Activated CD4-positive, alpha-beta T cell treated with anti-CD3 and anti-CD28 coated beads, Interleukin-2, amount 10 ng/mL, durations not matched to agents 7 days and 5 days (primary cell): Measurements from ENCODE around the gene SH3BP5. TPM values are rescaled to one million over a fixed set of nuclear protein-coding genes. Genes with fewer than 3 reads are reported as not detected.

Experiments used
- CTCF ChIA-PET: fragments of 350-600 bp; sonication (Branson Sonifier 250); formaldehyde crosslinking; loops from one replicate; lab custom pipeline; 2021; ENCODE audit warnings: antibody characterized with exemption; lab: Charles Lee
- POLR2A ChIA-PET: fragments of 350-600 bp; sonication (Branson Sonifier 250); formaldehyde crosslinking; loops from one replicate; lab custom pipeline; 2021; ENCODE audit warnings: antibody characterized with exemption; lab: Charles Lee
- DNase-seq: peaks from one replicate; pipeline ENCODE4 v3.0.0-alpha.2; 2020
- H3K27ac Mint-ChIP-seq: one replicate; pipeline ENCODE4 v1.8.0; 2021; ENCODE audit warnings: mild to moderate bottlenecking, moderate library complexity, mixed read lengths
- H3K27me3 Mint-ChIP-seq: one replicate; pipeline ENCODE4 v1.8.0; 2021; ENCODE audit warnings: mixed read lengths
- H3K36me3 Mint-ChIP-seq: one replicate; pipeline ENCODE4 v1.8.0; 2021; ENCODE audit warnings: low read depth, mixed read lengths
- H3K4me1 Mint-ChIP-seq: one replicate; pipeline ENCODE4 v1.8.0; 2021; ENCODE audit warnings: mixed read lengths
- H3K4me3 Mint-ChIP-seq: one replicate; pipeline ENCODE4 v1.8.0; 2021; ENCODE audit warnings: mild to moderate bottlenecking, moderate library complexity, mixed read lengths
- H3K9me3 Mint-ChIP-seq: one replicate; pipeline ENCODE4 v1.8.0; 2021; ENCODE audit warnings: mixed read lengths
- total RNA-seq, 2 experiments: library from RNA; stranded (reverse); gene quantifications; one replicate each; pipeline ENCODE4 v1.2.3, GENCODE V29; 2021

The SH3BP5 gene
- total RNA-seq, 2 experiments from 2014 or later, result 33.8 to 38.2 TPM

GRCh38 chr3:15318661-15319060 lies 13.7 kb downstream of the SH3BP5 start:
- CTCF ChIA-PET, result no interaction called here

GRCh38 chr3:15316998-15317435 lies 15.4 kb downstream of the SH3BP5 start:
- DNase-seq, result no peak
- no peaks in the 10 kb centered on the region for H3K27me3 Mint-ChIP-seq
- H3K4me1 Mint-ChIP-seq, result peaks cover 60% of the 10 kb centered on the region
- H3K4me3 Mint-ChIP-seq, result no peak overlapping the region
- H3K9me3 Mint-ChIP-seq, result no peaks in the 10 kb centered on the region
- ChIA-PET POLR2A (no interaction called here), CTCF (interaction anchor here (0.6 to 1.7 kb wide), 6 partner anchors 10 to 55 kb away, joined by 3 to 7 read pairs (median 3); no protein-coding TSS in a partner anchor)
- no peak overlapping the region for H3K27ac Mint-ChIP-seq
- peaks cover 17% of the 10 kb centered on the region for H3K36me3 Mint-ChIP-seq

More at GRCh38 chr3:15318661-15319060, 13.7 kb downstream of the SH3BP5 start:
- H3K4me1 Mint-ChIP-seq, result peaks cover 50% of the 10 kb centered on the region
- H3K27me3 Mint-ChIP-seq, result no peaks in the 10 kb centered on the region
- H3K36me3 Mint-ChIP-seq, result peaks cover 19% of the 10 kb centered on the region
- no peak overlapping the region for H3K4me3 Mint-ChIP-seq
- H3K27ac Mint-ChIP-seq, result no peak overlapping the region
- POLR2A ChIA-PET, result no interaction called here
- DNase-seq, result no peak
- H3K9me3 Mint-ChIP-seq, result no peaks in the 10 kb centered on the region

- Mint-ChIP-seq H3K4me3 (no peak overlapping the region), H3K4me1 (peaks cover 66% of the 10 kb centered on the region), H3K36me3 (peaks cover 9% of the 10 kb centered on the region), H3K27ac (peak overlapping the region; percentile 52), H3K27me3 (no peaks in the 10 kb centered on the region), H3K9me3 (no peaks in the 10 kb centered on the region)
- POLR2A ChIA-PET, result no interaction called here
- no peak for DNase-seq
- CTCF ChIA-PET, result interaction anchor here (0.9 to 1.5 kb wide), 3 partner anchors 9 to 31 kb away, joined by 3 read pairs; no protein-coding TSS in a partner anchor
Measured at GRCh38 chr3:15315003-15315402, 17.4 kb downstream of the SH3BP5 start.

GRCh38 chr3:15314276-15314675 lies 18.1 kb downstream of the SH3BP5 start:
- Mint-ChIP-seq H3K27me3 (no peaks in the 10 kb centered on the region), H3K36me3 (peaks cover 14% of the 10 kb centered on the region), H3K9me3 (no peaks in the 10 kb centered on the region), H3K4me1 (peaks cover 66% of the 10 kb centered on the region), H3K27ac (peak overlapping the region; percentile 71), H3K4me3 (no peak overlapping the region)
- no peak for DNase-seq
- POLR2A ChIA-PET, result interaction anchor here (0.7 kb wide), 1 partner anchor 35 kb away, joined by 3 read pairs; no protein-coding TSS in a partner anchor
- CTCF ChIA-PET, result interaction anchor here (1.0 to 1.5 kb wide), 2 partner anchors 10 to 31 kb away, joined by 3 read pairs; no protein-coding TSS in a partner anchor

- H3K36me3 Mint-ChIP-seq, result peaks cover 16% of the 10 kb centered on the region
- H3K9me3 Mint-ChIP-seq, result no peaks in the 10 kb centered on the region
- ChIA-PET CTCF (interaction anchor here (0.6 kb wide), 1 partner anchor 11 kb away, joined by 3 read pairs; no protein-coding TSS in a partner anchor), POLR2A (interaction anchor here (0.7 kb wide), 1 partner anchor 13 kb away, joined by 3 read pairs; no protein-coding TSS in a partner anchor)
- H3K4me1 Mint-ChIP-seq, result peaks cover 69% of the 10 kb centered on the region
- H3K27me3 Mint-ChIP-seq, result no peaks in the 10 kb centered on the region
- no peak overlapping the region for H3K27ac Mint-ChIP-seq
- no peak overlapping the region for H3K4me3 Mint-ChIP-seq
- peak; percentile 17 for DNase-seq
Measured at GRCh38 chr3:15313461-15313860, 18.9 kb downstream of the SH3BP5 start.

- no peak for DNase-seq
- H3K9me3 Mint-ChIP-seq, result no peaks in the 10 kb centered on the region
- peaks cover 69% of the 10 kb centered on the region for H3K4me1 Mint-ChIP-seq
- ChIA-PET CTCF (interaction anchor here (1.0 to 1.3 kb wide), 2 partner anchors 17 to 45 kb away, joined by 3 to 6 read pairs; no protein-coding TSS in a partner anchor), POLR2A (no interaction called here)
- no peaks in the 10 kb centered on the region for H3K27me3 Mint-ChIP-seq
- peaks cover 16% of the 10 kb centered on the region for H3K36me3 Mint-ChIP-seq
- H3K27ac Mint-ChIP-seq, result no peak overlapping the region
- no peak overlapping the region for H3K4me3 Mint-ChIP-seq
Measured at GRCh38 chr3:15312550-15312949, 19.8 kb downstream of the SH3BP5 start.

- Mint-ChIP-seq H3K4me1 (peaks cover 64% of the 10 kb centered on the region), H3K27ac (peak overlapping the region; percentile 82), H3K27me3 (no peaks in the 10 kb centered on the region), H3K36me3 (peaks cover 15% of the 10 kb centered on the region), H3K4me3 (peak overlapping the region; percentile 3), H3K9me3 (no peaks in the 10 kb centered on the region)
- POLR2A ChIA-PET, result interaction anchor here (0.7 to 1.0 kb wide), 2 partner anchors 19 to 25 kb away, joined by 3 to 5 read pairs; no protein-coding TSS in a partner anchor
- CTCF ChIA-PET, result interaction anchor here (0.9 to 1.4 kb wide), 6 partner anchors 10 to 58 kb away, joined by 3 to 6 read pairs (median 3); partner anchors contain the start of gene SH3BP5
- DNase-seq, result peak; percentile 70
Measured at GRCh38 chr3:15310491-15311370, 21.7 kb downstream of the SH3BP5 start.

- peak overlapping the region; percentile 82 for H3K27ac Mint-ChIP-seq
- POLR2A ChIA-PET, result interaction anchor here (0.7 to 1.0 kb wide), 2 partner anchors 19 to 26 kb away, joined by 3 to 5 read pairs; no protein-coding TSS in a partner anchor
Measured at GRCh38 chr3:15309662-15310335, 22.6 kb downstream of the SH3BP5 start.

GRCh38 chr3:15307580-15307979 lies 24.8 kb downstream of the SH3BP5 start:
- CTCF ChIA-PET, result interaction anchor here (0.8 to 1.5 kb wide), 5 partner anchors 8 to 72 kb away, joined by 3 to 4 read pairs (median 3); no protein-coding TSS in a partner anchor
- Mint-ChIP-seq H3K4me3 (no peak overlapping the region), H3K9me3 (no peaks in the 10 kb centered on the region), H3K36me3 (peaks cover 39% of the 10 kb centered on the region), H3K27ac (no peak overlapping the region), H3K4me1 (peaks cover 68% of the 10 kb centered on the region), H3K27me3 (no peaks in the 10 kb centered on the region)
- POLR2A ChIA-PET, result no interaction called here
- DNase-seq, result no peak

More at GRCh38 chr3:15309662-15310335, 22.6 kb downstream of the SH3BP5 start:
- no peaks in the 10 kb centered on the region for H3K27me3 Mint-ChIP-seq
- DNase-seq, result no peak
- peaks cover 20% of the 10 kb centered on the region for H3K36me3 Mint-ChIP-seq
- peaks cover 63% of the 10 kb centered on the region for H3K4me1 Mint-ChIP-seq
- H3K4me3 Mint-ChIP-seq, result no peak overlapping the region
- CTCF ChIA-PET, result interaction anchor here (1.1 to 1.4 kb wide), 4 partner anchors 9 to 57 kb away, joined by 3 read pairs; no protein-coding TSS in a partner anchor
- no peaks in the 10 kb centered on the region for H3K9me3 Mint-ChIP-seq

- CTCF ChIA-PET, result interaction anchor here (1.0 to 1.5 kb wide), 3 partner anchors 9 to 27 kb away, joined by 3 to 4 read pairs (median 4); no protein-coding TSS in a partner anchor
- H3K9me3 Mint-ChIP-seq, result no peaks in the 10 kb centered on the region
- H3K4me1 Mint-ChIP-seq, result peaks cover 68% of the 10 kb centered on the region
- no peak overlapping the region for H3K27ac Mint-ChIP-seq
- POLR2A ChIA-PET, result no interaction called here
- no peak overlapping the region for H3K4me3 Mint-ChIP-seq
- H3K36me3 Mint-ChIP-seq, result peaks cover 41% of the 10 kb centered on the region
- H3K27me3 Mint-ChIP-seq, result no peaks in the 10 kb centered on the region
- no peak for DNase-seq
Measured at GRCh38 chr3:15306979-15307359, 25.4 kb downstream of the SH3BP5 start.

- H3K9me3 Mint-ChIP-seq, result no peaks in the 10 kb centered on the region
- no peak for DNase-seq
- H3K27me3 Mint-ChIP-seq, result no peaks in the 10 kb centered on the region
- H3K27ac Mint-ChIP-seq, result no peak overlapping the region
- ChIA-PET POLR2A (no interaction called here), CTCF (interaction anchor here (0.8 to 1.6 kb wide), 6 partner anchors 11 to 27 kb away, joined by 3 to 8 read pairs (median 4); partner anchors contain the start of gene SH3BP5)
- peaks cover 57% of the 10 kb centered on the region for H3K36me3 Mint-ChIP-seq
- H3K4me1 Mint-ChIP-seq, result peaks cover 64% of the 10 kb centered on the region
- no peak overlapping the region for H3K4me3 Mint-ChIP-seq
Measured at GRCh38 chr3:15305359-15305844, 27.0 kb downstream of the SH3BP5 start.

- Mint-ChIP-seq H3K27me3 (no peaks in the 10 kb centered on the region), H3K9me3 (no peaks in the 10 kb centered on the region), H3K4me3 (peak overlapping the region; percentile 5), H3K27ac (peak overlapping the region; percentile 85), H3K36me3 (peaks cover 60% of the 10 kb centered on the region), H3K4me1 (peaks cover 55% of the 10 kb centered on the region)
- ChIA-PET CTCF (interaction anchor here (0.5 to 1.6 kb wide), 5 partner anchors 17 to 1874 kb away, joined by 3 to 8 read pairs (median 5); partner anchors contain the start of gene SH3BP5), POLR2A (no interaction called here)
- no peak for DNase-seq
Measured at GRCh38 chr3:15303728-15304127, 28.7 kb downstream of the SH3BP5 start.
